ENCODE results near the gene SLC8A3.

DNA sequence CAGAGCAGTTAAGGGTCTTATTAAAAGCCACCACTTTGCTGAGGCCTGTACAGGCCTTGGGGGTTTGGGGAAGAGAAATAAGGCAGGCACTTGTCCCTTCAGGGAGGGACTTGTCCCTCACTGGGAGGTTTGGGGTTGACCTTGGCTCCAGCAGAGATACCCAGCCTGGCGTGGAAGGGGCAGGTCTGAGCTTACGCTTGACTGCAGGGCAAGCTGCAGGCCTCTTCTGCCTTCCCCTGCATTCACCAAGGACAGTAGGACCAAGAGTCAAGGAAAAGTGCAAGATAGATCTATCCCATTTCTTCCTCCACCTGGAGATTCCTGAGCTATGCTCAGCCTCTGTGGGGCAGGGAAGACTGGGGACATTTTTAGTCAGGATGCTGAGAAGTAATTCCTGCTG is 155.2 kb downstream of the SLC8A3 start:
- TF ChIP-seq, protein P1, sequence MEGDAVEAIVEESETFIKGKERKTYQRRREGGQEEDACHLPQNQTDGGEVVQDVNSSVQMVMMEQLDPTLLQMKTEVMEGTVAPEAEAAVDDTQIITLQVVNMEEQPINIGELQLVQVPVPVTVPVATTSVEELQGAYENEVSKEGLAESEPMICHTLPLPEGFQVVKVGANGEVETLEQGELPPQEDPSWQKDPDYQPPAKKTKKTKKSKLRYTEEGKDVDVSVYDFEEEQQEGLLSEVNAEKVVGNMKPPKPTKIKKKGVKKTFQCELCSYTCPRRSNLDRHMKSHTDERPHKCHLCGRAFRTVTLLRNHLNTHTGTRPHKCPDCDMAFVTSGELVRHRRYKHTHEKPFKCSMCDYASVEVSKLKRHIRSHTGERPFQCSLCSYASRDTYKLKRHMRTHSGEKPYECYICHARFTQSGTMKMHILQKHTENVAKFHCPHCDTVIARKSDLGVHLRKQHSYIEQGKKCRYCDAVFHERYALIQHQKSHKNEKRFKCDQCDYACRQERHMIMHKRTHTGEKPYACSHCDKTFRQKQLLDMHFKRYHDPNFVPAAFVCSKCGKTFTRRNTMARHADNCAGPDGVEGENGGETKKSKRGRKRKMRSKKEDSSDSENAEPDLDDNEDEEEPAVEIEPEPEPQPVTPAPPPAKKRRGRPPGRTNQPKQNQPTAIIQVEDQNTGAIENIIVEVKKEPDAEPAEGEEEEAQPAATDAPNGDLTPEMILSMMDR (IDR thresholded peaks at IDR 0.05), result no peak
- no peak for TF ChIP-seq POLR2A (IDR thresholded peaks at IDR 0.05)

Measured in uterus (tissue), 2 donors.